ENCODE results near the gene KIAA1755. TPM values are rescaled to one million over a fixed set of nuclear protein-coding genes. Genes with fewer than 3 reads are reported as not detected.

KIAA1755 gene
- total RNA-seq, 4 donors from 2014 or later: 0.12 to 3.4 (median 0.39) TPM

- intact Hi-C loops (cut with DNase I): no loop called here
- Histone ChIP-seq H3K4me1 (peaks cover 0 to 19% (median 3%) of the 10 kb centered on the region in 3 donors), H3K9me3 (no peaks in the 10 kb centered on the region), H3K4me3 (no peak overlapping the region), H3K27ac (no peak overlapping the region), H3K27me3 (no peaks in the 10 kb centered on the region), H3K36me3 (no peaks in the 10 kb centered on the region)
- no peak for DNase-seq
- 81 to 85% methylated on average over 6 of the region's 7 CpGs for WGBS, 2 donors
- TF ChIP-seq POLR2A (IDR thresholded peaks at IDR 0.05) (no peak), CTCF (IDR thresholded peaks at IDR 0.05) (no peak)
Measured at GRCh38 chr20:38218566-38218885, 42.0 kb downstream of the KIAA1755 start.

- intact Hi-C loops (cut with DNase I): no loop called here
Measured at GRCh38 chr20:38217791-38218565, 42.6 kb downstream of the KIAA1755 start.

GRCh38 chr20:38216746-38217595 lies 43.6 kb downstream of the KIAA1755 start:
- no peaks in the 10 kb centered on the region for H3K36me3 ChIP-seq
- 86% methylated on average over 6 to 15 of the region's 24 CpGs for WGBS, 2 donors
- H3K9me3 ChIP-seq: no peaks in the 10 kb centered on the region
- H3K4me3 ChIP-seq: no peak overlapping the region
- intact Hi-C loops (cut with DNase I): no loop called here
- H3K27me3 ChIP-seq: peaks cover 0 to 6% (median 0%) of the 10 kb centered on the region in 4 donors
- H3K4me1 ChIP-seq: peaks cover 0 to 19% (median 3%) of the 10 kb centered on the region in 3 donors
- DNase-seq: no peak
- peak overlapping the region in 2 of 4 donors; percentile 9 to 61 for H3K27ac ChIP-seq
- TF ChIP-seq POLR2A (IDR thresholded peaks at IDR 0.05) (no peak), CTCF (IDR thresholded peaks at IDR 0.05) (no peak)

More at GRCh38 chr20:38217791-38218565, 42.6 kb downstream of the KIAA1755 start:
- no peak for DNase-seq
- H3K27me3 ChIP-seq: peaks cover 0 to 5% (median 0%) of the 10 kb centered on the region in 4 donors
- TF ChIP-seq POLR2A (IDR thresholded peaks at IDR 0.05): no peak
- no peak for TF ChIP-seq CTCF (IDR thresholded peaks at IDR 0.05)
- peaks cover 0 to 19% (median 3%) of the 10 kb centered on the region in 3 donors for H3K4me1 ChIP-seq
- no peaks in the 10 kb centered on the region for H3K9me3 ChIP-seq
- no peak overlapping the region for H3K4me3 ChIP-seq
- WGBS, 2 donors: 58 to 59% methylated on average over 10 to 11 of the region's 15 CpGs
- peak overlapping the region in 1 of 4 donors; percentile 61 for H3K27ac ChIP-seq
- H3K36me3 ChIP-seq: no peaks in the 10 kb centered on the region

GRCh38 chr20:38216201-38216600 lies 44.3 kb downstream of the KIAA1755 start:
- intact Hi-C loops (cut with DNase I): no loop called here
- DNase-seq: no peak
- no peaks in the 10 kb centered on the region for H3K9me3 ChIP-seq
- H3K27me3 ChIP-seq: peaks cover 0 to 6% (median 0%) of the 10 kb centered on the region in 4 donors
- no peak overlapping the region for H3K27ac ChIP-seq
- peaks cover 0 to 12% (median 3%) of the 10 kb centered on the region in 3 donors for H3K4me1 ChIP-seq
- TF ChIP-seq CTCF (IDR thresholded peaks at IDR 0.05): no peak
- TF ChIP-seq POLR2A (IDR thresholded peaks at IDR 0.05): no peak
- 80 to 88% methylated on average over 2 to 6 of the region's 6 CpGs for WGBS, 2 donors
- H3K4me3 ChIP-seq: no peak overlapping the region
- H3K36me3 ChIP-seq: no peaks in the 10 kb centered on the region
